ENCODE data around the gene ACSS2. TPM values are rescaled to one million over a fixed set of nuclear protein-coding genes. Genes with fewer than 3 reads are reported as not detected.
A peak's percentile ranks its signal among the peaks of the same experiment; 100 is the strongest.

The ACSS2 gene
- total RNA-seq, 2 donors from 2014 or later = 17.0 to 34.2 TPM

GRCh38 chr20:34971561-34972235, 95.3 kb downstream of the ACSS2 start:
- Histone ChIP-seq H3K4me1 (ENCODE audit: control insufficient read depth, insufficient read depth, low read length) (peaks cover 6% of the 10 kb centered on the region), H3K9me3 (ENCODE audit: control insufficient read depth, low read length) (no peaks in the 10 kb centered on the region), H3K36me3 (ENCODE audit: control insufficient read depth, insufficient read depth, low read length) (no peaks in the 10 kb centered on the region), H3K4me3 (ENCODE audit: low read length) (no peak overlapping the region), H3K9ac (ENCODE audit: extremely low read depth, low read length, poor library complexity, severe bottlenecking) (no peak overlapping the region), H3K27ac (ENCODE audit: low read depth, low read length) (no peak overlapping the region), H3K27me3 (ENCODE audit: control insufficient read depth, insufficient read depth, low read length, poor library complexity, severe bottlenecking) (no peaks in the 10 kb centered on the region)
- Mint-ChIP-seq H3K4me3 (no peak overlapping the region), H3K4me1 (peaks cover 22% of the 10 kb centered on the region), H3K9me3 (no peaks in the 10 kb centered on the region), H3K27me3 (ENCODE audit: insufficient read depth) (peaks cover 33% of the 10 kb centered on the region), H3K27ac (no peak overlapping the region), H3K36me3 (ENCODE audit: low read depth) (no peaks in the 10 kb centered on the region)
- WGBS, 2 experiments (ENCODE audit: insufficient coverage in 1 of 2, insufficient read length in 1 of 2) = 93 to 95% methylated on average over 7 to 10 of the region's 10 CpGs
- no peak for TF ChIP-seq CTCF (conservative IDR thresholded peaks at IDR 0.05)
- no peak for DNase-seq

- H3K9ac ChIP-seq (ENCODE audit: extremely low read depth, low read length, poor library complexity, severe bottlenecking) = no peak overlapping the region
- H3K36me3 ChIP-seq (ENCODE audit: control insufficient read depth, insufficient read depth, low read length) = no peaks in the 10 kb centered on the region
- DNase-seq = peak; percentile 64
- H3K27me3 ChIP-seq (ENCODE audit: control insufficient read depth, insufficient read depth, low read length, poor library complexity, severe bottlenecking) = no peaks in the 10 kb centered on the region
- Mint-ChIP-seq H3K36me3 (ENCODE audit: low read depth) (no peaks in the 10 kb centered on the region), H3K27ac (peak overlapping the region; percentile 8), H3K9me3 (no peaks in the 10 kb centered on the region), H3K27me3 (ENCODE audit: insufficient read depth) (peaks cover 44% of the 10 kb centered on the region), H3K4me1 (peaks cover 31% of the 10 kb centered on the region), H3K4me3 (no peak overlapping the region)
- WGBS, 2 experiments (ENCODE audit: insufficient coverage in 1 of 2, insufficient read length in 1 of 2) = 45 to 66% methylated on average over 2 to 4 of the region's 4 CpGs
- H3K27ac ChIP-seq (ENCODE audit: low read depth, low read length) = no peak overlapping the region
- peaks cover 14% of the 10 kb centered on the region for H3K4me1 ChIP-seq (ENCODE audit: control insufficient read depth, insufficient read depth, low read length)
- H3K4me3 ChIP-seq (ENCODE audit: low read length) = no peak overlapping the region
- no peaks in the 10 kb centered on the region for H3K9me3 ChIP-seq (ENCODE audit: control insufficient read depth, low read length)
- no peak for TF ChIP-seq CTCF (conservative IDR thresholded peaks at IDR 0.05)
These were observed 97.8 kb downstream of the ACSS2 start for GRCh38 chr20:34974246-34974645.

- Histone ChIP-seq H3K9me3 (ENCODE audit: control insufficient read depth, low read length) (no peaks in the 10 kb centered on the region), H3K9ac (ENCODE audit: extremely low read depth, low read length, poor library complexity, severe bottlenecking) (no peak overlapping the region), H3K27ac (ENCODE audit: low read depth, low read length) (no peak overlapping the region), H3K4me1 (ENCODE audit: control insufficient read depth, insufficient read depth, low read length) (peaks cover 11% of the 10 kb centered on the region), H3K36me3 (ENCODE audit: control insufficient read depth, insufficient read depth, low read length) (no peaks in the 10 kb centered on the region), H3K27me3 (ENCODE audit: control insufficient read depth, insufficient read depth, low read length, poor library complexity, severe bottlenecking) (no peaks in the 10 kb centered on the region), H3K4me3 (ENCODE audit: low read length) (no peak overlapping the region)
- TF ChIP-seq CTCF (conservative IDR thresholded peaks at IDR 0.05) = no peak
- no peak overlapping the region for H3K27ac Mint-ChIP-seq
- H3K4me1 Mint-ChIP-seq = peaks cover 25% of the 10 kb centered on the region
- peaks cover 44% of the 10 kb centered on the region for H3K27me3 Mint-ChIP-seq (ENCODE audit: insufficient read depth)
- WGBS, 2 experiments (ENCODE audit: insufficient coverage in 1 of 2, insufficient read length in 1 of 2) = 94 to 95% methylated on average over 11 to 12 of the region's 12 CpGs
- H3K36me3 Mint-ChIP-seq (ENCODE audit: low read depth) = no peaks in the 10 kb centered on the region
- DNase-seq = no peak
- no peak overlapping the region for H3K4me3 Mint-ChIP-seq
- H3K9me3 Mint-ChIP-seq = no peaks in the 10 kb centered on the region
These were observed 99.9 kb downstream of the ACSS2 start for GRCh38 chr20:34976286-34976685.

Other genes starting within 250 kb of the ACSS2 start
- 10 to 100 TPM; 35.8 to 41.2 TPM for gene PIGU, start 199.5 kb upstream of the ACSS2 start, total RNA-seq
- gene TP53INP2, start 172.3 kb upstream of the ACSS2 start, total RNA-seq = 10 to 100 TPM in 1 of 2 donors, 1 to 10 TPM in 1; 7.0 to 20.2 TPM
- 10 to 100 TPM; 27.1 to 37.4 TPM for gene NCOA6, start 51.0 kb upstream of the ACSS2 start, total RNA-seq
- gene GGT7, start 3.8 kb upstream of the ACSS2 start, total RNA-seq = 10 to 100 TPM; 31.8 to 43.3 TPM
- 10 to 100 TPM; 60.8 to 71.3 TPM for gene GSS, start 79.2 kb downstream of the ACSS2 start, total RNA-seq
- gene MYH7B, start 79.3 kb downstream of the ACSS2 start, total RNA-seq = under 1 TPM; 0.37 to 0.49 TPM
- gene TRPC4AP, start 216.2 kb downstream of the ACSS2 start, total RNA-seq = 100 to 1,000 TPM in 1 of 2 donors, 10 to 100 TPM in 1; 84.2 to 103 TPM

All from endodermal cell (in vitro differentiated cells).